SU-DHL-6 (cell line): ENCODE measurements around the gene GPT2.

Experiments
- EZH2phosphoT487 ChIP-seq: fragments of 200-600 bp; sonication (generic), shearing (Covaris generic); conservative IDR thresholded peaks from 2 replicates; pipeline ENCODE4 v1.6.1; 2018; ENCODE audit warnings: mild to moderate bottlenecking, antibody characterized with exemption, low read length, moderate library complexity, mixed read lengths
- TF ChIP-seq, protein P1 (sequence below): fragments of 200-600 bp; sonication (generic); IDR thresholded peaks from one replicate; pipeline ENCODE4 v1.5.1; 2017; ENCODE audit warnings: antibody characterized with exemption, mild to moderate bottlenecking, low read length, moderate library complexity; ENCODE audit not compliant: insufficient read depth, poor library complexity, severe bottlenecking

DNA sequence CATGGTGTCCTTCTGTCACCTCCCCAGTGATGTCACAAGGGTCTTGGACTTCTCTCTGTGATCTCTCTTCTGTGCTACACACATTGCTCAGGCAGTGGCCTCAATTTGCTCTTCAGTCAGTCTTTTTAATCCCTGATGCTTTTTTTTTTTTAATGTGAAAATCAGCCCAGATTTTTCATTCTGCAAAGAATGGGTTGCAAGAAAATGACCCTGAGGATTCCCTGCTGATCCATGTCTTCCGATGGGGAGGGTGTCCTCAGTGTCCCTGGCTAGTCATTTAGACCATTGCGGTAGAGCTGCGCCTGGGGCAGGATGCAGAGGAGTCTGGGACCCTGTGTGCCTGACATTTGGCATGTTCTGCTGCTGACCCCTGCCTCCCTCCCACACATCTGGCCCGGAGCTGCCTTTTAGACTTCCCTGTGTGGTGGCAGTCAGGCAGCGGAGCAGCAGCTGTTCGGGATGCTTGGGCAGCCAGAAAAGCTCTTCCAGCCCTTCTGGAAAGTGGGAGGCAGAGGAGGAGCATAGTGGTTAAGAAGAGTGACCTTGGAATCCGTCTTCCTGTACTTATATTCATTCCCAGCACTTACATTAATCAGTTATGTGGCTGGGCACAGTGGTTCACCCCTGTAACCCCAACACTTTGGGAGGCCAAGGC, 12.3 kb downstream of the GPT2 start:
- TF ChIP-seq, protein P1, sequence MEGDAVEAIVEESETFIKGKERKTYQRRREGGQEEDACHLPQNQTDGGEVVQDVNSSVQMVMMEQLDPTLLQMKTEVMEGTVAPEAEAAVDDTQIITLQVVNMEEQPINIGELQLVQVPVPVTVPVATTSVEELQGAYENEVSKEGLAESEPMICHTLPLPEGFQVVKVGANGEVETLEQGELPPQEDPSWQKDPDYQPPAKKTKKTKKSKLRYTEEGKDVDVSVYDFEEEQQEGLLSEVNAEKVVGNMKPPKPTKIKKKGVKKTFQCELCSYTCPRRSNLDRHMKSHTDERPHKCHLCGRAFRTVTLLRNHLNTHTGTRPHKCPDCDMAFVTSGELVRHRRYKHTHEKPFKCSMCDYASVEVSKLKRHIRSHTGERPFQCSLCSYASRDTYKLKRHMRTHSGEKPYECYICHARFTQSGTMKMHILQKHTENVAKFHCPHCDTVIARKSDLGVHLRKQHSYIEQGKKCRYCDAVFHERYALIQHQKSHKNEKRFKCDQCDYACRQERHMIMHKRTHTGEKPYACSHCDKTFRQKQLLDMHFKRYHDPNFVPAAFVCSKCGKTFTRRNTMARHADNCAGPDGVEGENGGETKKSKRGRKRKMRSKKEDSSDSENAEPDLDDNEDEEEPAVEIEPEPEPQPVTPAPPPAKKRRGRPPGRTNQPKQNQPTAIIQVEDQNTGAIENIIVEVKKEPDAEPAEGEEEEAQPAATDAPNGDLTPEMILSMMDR = no peak
- TF ChIP-seq EZH2phosphoT487 = no peak
